GM21360 (cell line): ENCODE results near the gene CPNE5.
"Not testable (repeated sequence)": the region's sequence is repeated elsewhere in the genome, so short reads cannot be mapped to it uniquely, and the experiment has no call there.

Experiments
- ATAC-seq: cut with Tn5 transposase; IDR thresholded peaks from one replicate; pipeline ENCODE4 v1.9.1; 2021; ENCODE audit warnings: mild to moderate bottlenecking, moderate library complexity; ENCODE audit not compliant: unreplicated experiment

The CPNE5 gene

GRCh38 chr6:36817847-36818246, 21.4 kb downstream of the CPNE5 start:
- no peak for ATAC-seq

DNA sequence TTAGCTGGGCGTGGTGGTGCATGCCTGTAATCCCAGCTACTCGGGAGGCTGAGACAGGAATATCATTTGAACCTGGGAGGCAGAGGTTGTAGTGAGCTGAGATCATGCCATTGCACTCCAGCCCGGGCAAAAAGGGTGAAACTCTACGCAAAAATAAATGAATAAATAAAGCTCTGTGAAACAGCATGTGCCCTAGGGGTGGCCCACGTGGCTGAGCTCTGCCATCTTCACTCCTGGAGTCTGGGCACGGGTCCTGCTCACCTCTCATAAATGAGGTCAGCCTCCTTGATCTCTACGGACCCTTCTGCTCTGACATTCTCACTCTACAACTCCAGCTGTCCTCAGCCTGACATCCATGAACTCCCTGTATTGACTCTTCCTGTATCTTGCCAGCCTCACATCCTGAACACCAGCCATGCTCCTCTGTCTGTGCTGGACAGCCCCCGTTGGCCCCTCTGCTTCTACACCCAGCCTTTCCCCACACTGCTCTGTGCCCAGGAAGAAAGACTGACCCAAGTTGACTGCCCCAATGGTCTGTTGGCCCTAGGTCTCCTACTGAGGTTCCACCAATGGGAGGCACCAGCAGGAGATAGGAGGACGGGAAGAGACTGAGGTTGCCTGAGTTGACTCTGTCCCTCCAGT, 21.9 kb downstream of the CPNE5 start:
- no peak for ATAC-seq

- no peak for ATAC-seq
Observed at GRCh38 chr6:36815962-36816735, 23.1 kb downstream of the CPNE5 start.

GRCh38 chr6:36814249-36814648, 25.0 kb downstream of the CPNE5 start:
- ATAC-seq = no peak

GRCh38 chr6:36813526-36813925, 25.7 kb downstream of the CPNE5 start:
- ATAC-seq = no peak

DNA sequence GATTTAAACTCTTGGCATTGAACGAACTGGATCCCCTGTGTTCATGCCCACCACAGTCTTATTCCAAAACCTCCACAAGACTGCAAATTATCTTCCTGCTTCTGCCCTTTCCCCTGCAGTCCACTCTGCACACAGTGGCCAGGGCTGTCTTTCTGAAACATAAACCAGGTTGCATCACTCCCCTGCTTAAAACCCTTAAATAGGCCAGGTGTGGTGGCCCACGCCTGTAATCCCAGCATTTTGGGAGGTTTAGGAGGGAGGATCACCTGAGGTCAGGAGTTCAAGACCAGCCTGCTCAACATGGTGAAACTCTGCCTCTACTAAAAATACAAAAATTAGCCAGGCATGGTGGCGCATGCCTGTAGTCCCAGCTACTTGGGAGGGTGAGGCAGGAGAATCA, 26.2 kb downstream of the CPNE5 start:
- ATAC-seq = not testable (repeated sequence)

GRCh38 chr6:36809941-36810803, 29.1 kb downstream of the CPNE5 start:
- ATAC-seq = no peak

DNA sequence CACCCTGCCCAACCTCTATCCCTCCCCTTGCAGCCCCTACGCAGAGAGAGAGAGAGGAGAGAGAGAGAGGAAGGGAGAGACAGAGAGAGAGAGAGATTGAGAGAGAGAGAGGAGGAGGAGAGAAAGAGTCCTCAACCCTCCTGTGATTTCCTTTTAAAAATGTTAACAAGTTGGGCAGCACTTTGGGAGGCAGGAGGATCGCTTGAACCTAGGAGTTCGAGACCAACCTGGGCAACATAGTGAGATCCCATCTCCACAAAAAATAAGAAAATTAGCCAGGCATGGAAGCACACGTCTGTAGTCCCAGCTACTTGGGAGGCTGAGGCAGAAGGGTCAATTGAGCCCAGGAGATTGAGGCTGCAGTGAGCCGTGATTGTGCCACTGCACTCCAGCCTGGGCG, 30.1 kb downstream of the CPNE5 start:
- no peak for ATAC-seq

DNA sequence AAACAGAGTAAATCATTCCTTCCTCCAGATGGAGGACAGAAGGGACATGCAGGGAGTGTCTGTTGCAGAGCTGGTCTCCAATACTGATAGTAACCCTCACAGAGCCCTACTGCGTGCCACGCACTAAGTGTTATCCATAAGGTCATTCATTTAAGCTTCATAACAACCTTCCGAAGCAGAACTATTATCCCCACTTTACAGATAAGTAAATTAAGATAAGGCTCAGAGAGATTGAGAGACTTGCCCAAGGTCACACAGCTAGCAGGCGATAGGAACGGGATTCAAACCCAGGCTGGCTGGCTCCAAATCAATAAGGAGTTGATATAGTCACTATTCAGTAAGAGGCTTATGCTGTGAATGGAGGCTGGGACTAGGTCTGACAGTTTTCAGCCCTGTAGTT, 30.6 kb downstream of the CPNE5 start:
- ATAC-seq = no peak

DNA sequence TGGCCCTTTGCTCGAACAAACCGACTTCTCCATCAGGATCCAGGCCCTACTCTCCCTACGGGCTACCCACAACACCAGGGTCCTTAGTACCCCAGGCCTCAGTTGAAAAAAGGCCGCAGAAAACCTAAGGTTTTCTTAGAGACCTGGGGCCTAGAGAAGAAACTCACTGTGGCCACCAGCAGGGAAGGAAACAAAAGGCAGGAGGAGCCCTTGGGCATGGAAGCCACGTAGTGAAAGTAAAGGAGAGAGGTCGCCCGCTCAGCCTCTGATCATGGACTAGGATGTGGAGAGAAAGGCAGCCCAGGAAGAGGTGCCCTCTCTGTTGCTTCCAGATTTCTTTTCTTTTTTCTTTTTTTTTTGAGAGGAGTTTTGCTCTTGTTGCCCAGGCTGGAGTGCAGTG, 31.5 kb downstream of the CPNE5 start:
- no peak for ATAC-seq

- no peak for ATAC-seq
Observed at GRCh38 chr6:36807143-36807542, 32.1 kb downstream of the CPNE5 start.

GRCh38 chr6:36805917-36806316, 33.3 kb downstream of the CPNE5 start:
- ATAC-seq = no peak

GRCh38 chr6:36805096-36805797, 34.0 kb downstream of the CPNE5 start:
- no peak for ATAC-seq

DNA sequence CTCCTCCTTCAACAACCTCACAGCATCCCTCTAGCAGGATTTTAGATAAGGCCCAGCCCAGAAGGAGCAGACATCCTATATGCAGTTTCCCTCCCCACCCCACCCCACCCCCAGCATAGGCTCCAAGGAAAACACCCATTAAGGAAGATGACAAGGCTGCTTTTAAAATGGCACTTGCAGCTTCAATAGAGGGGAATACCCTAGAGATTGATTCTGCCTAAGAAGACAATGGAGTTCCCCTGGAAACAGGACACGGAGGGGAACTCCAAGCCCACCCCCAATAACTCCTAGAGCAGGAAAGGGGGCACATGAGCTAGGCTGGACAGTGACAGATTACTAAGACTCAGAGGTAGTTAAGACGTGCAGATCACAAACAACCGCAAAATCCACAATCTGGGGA, 34.7 kb downstream of the CPNE5 start:
- no peak for ATAC-seq

DNA sequence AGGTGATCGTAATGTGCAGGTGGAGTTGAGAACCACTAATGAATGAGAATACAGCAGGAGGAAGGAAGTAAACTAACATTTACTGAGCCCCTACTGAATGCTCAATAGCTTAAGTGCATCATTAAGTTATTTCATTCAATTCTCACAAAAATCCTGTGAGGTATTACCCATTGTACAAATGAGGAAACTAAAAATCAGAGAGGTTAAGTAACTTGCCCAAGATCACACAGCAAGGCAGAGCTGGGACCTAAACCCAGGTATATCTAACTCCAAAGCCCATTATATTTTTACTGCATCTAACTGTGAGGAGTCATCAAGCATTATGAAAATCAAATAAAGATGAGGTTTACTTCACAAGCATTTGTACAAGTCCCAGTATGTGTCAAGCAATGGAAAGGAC, 35.3 kb downstream of the CPNE5 start:
- ATAC-seq = no peak

DNA sequence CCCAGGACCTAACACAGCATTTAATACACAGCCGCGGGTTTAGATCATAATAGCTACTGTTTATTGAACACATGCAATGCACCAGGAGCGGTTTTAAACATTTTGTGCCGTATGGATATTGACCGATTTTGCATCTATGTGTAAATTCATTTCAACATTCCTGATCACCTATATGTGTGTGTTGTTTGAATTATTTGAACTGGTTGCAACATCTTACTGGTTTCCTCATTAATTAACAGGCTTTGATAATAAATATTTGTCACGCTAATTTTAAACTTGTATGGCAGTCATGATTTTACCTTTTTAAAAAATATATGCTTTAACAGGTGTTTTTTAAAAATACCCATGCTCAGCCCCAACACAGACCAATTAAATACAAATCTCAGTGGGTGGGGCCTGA, 35.8 kb downstream of the CPNE5 start:
- no peak for ATAC-seq

DNA sequence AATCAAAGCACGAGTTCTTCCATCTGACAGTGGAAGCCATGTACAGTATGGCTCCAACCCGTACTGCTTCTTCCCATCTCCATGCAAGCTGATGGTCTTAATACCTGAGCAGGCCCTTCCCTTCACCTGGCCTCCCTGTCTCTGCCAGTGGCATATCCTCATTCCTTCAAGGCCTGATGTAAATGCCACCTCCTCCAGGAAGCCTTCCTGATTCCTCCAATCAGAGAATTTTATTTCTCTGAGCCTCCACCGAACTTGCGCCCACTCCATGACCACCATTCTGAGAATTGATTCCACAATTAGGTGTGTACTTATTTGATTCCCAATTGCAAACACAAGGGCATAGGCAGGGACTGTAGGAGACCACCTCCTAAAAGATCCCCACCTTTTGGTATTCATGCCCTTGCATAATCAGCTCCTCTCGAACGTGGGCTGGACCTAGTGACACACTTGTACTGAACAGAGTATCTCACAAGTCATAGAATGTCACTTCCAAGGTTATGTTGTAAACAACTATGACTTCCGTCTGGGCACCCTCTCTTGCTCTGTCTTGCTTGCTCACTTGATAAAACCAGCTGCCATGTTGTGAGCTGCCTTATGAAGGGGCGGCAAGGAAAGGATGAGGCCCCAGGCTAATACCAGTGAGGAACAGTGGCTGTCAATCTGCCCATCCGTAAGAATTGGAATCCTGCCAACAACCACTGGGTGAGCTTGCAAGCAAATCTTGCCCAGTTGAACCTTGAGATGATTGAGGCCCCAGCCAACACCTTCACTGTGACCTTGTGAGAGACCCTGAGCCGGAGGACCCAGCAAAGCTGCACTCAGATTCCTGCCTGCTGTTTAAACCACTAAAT, 38.8 kb downstream of the CPNE5 start:
- ATAC-seq = no peak

DNA sequence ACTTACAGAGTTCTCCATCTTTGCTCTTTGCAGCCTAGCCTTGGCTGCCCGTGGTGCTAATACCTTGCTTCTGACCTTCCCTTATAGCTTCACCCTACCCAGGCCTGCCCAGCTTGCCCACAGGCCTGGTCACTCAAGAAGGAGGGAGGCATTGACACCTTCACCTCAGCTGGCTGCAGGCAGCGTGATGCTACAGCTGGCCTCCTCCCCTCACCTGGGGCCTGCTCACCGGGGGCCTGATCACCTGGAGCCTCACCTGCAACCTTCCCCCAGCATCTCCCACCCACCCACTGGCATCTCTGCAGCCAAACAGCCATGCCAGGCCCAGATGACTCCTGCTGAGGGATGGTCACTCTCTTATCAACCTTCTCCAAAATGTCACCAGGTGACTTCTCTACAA, 40.4 kb downstream of the CPNE5 start:
- ATAC-seq = no peak

- no peak for ATAC-seq
Observed at GRCh38 chr6:36797653-36798052, 41.6 kb downstream of the CPNE5 start.

- ATAC-seq = no peak
Observed at GRCh38 chr6:36797055-36797454, 42.2 kb downstream of the CPNE5 start.
